ENCODE measurements around the gene PLCXD3. TPM values are rescaled to one million over a fixed set of nuclear protein-coding genes. Genes with fewer than 3 reads are reported as not detected.

PLCXD3 gene, protein sequence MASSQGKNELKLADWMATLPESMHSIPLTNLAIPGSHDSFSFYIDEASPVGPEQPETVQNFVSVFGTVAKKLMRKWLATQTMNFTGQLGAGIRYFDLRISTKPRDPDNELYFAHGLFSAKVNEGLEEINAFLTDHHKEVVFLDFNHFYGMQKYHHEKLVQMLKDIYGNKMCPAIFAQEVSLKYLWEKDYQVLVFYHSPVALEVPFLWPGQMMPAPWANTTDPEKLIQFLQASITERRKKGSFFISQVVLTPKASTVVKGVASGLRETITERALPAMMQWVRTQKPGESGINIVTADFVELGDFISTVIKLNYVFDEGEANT
- total RNA-seq: not detected in 3 replicates
- long read RNA-seq: 0 reads

GRCh38 chr5:41510176-41510831 is at the start of gene PLCXD3:
TSS of gene PLCXD3 (minus strand) at chr5:41510601. CDS start at chr5:41510526, 75 bp downstream.
- DNase-seq (ENCODE audit: low spot score): peak; percentile 65
- no peak within 1 kb of the TSS for H3K27ac Mint-ChIP-seq (ENCODE audit: unreplicated experiment)
- peaks cover 14% of the 10 kb centered on the region for H3K4me1 Mint-ChIP-seq (ENCODE audit: low read depth)
- H3K9me3 Mint-ChIP-seq (ENCODE audit: low read depth): no peaks in the 10 kb centered on the region
- TF ChIP-seq, protein P1, sequence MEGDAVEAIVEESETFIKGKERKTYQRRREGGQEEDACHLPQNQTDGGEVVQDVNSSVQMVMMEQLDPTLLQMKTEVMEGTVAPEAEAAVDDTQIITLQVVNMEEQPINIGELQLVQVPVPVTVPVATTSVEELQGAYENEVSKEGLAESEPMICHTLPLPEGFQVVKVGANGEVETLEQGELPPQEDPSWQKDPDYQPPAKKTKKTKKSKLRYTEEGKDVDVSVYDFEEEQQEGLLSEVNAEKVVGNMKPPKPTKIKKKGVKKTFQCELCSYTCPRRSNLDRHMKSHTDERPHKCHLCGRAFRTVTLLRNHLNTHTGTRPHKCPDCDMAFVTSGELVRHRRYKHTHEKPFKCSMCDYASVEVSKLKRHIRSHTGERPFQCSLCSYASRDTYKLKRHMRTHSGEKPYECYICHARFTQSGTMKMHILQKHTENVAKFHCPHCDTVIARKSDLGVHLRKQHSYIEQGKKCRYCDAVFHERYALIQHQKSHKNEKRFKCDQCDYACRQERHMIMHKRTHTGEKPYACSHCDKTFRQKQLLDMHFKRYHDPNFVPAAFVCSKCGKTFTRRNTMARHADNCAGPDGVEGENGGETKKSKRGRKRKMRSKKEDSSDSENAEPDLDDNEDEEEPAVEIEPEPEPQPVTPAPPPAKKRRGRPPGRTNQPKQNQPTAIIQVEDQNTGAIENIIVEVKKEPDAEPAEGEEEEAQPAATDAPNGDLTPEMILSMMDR (IDR thresholded peaks at IDR 0.05): no peak
- no peaks in the 10 kb centered on the region for H3K36me3 Mint-ChIP-seq (ENCODE audit: low read depth)
- H3K27me3 Mint-ChIP-seq (ENCODE audit: low read depth): peaks cover 50% of the 10 kb centered on the region
- peak within 1 kb of the TSS; percentile 64 for H3K4me3 Mint-ChIP-seq (ENCODE audit: unreplicated experiment)

- Mint-ChIP-seq H3K4me3 (ENCODE audit: unreplicated experiment) (no peak overlapping the region), H3K9me3 (ENCODE audit: low read depth) (no peaks in the 10 kb centered on the region), H3K4me1 (ENCODE audit: low read depth) (no peaks in the 10 kb centered on the region), H3K27ac (ENCODE audit: unreplicated experiment) (no peak overlapping the region), H3K36me3 (ENCODE audit: low read depth) (no peaks in the 10 kb centered on the region), H3K27me3 (ENCODE audit: low read depth) (peaks cover 6% of the 10 kb centered on the region)
- TF ChIP-seq, protein P1 (IDR thresholded peaks at IDR 0.05): no peak
- no peak for DNase-seq (ENCODE audit: low spot score)
These were observed 48.8 kb upstream of the PLCXD3 start for GRCh38 chr5:41559184-41559583.

DNA sequence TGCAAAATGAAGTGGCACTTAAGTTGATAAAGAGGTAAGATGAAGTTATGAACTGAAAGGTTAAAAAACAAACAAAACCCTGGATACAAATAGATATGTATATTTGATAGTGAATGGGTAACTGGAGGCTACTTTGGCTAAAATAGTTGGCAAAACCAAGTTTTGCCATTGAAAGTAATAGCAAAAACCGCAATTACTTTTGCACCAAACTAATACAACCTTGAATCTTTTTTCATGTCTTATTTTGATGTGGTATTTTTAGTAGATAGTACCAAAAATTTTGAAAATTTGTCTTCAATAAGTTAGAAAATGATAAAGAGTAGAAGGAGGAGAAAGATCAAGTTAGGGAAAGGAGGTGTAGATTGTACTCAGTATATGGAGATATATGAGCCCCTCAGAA is 47.9 kb upstream of the PLCXD3 start:
- Mint-ChIP-seq H3K4me3 (ENCODE audit: unreplicated experiment) (no peak overlapping the region), H3K4me1 (ENCODE audit: low read depth) (no peaks in the 10 kb centered on the region), H3K27me3 (ENCODE audit: low read depth) (peaks cover 6% of the 10 kb centered on the region), H3K27ac (ENCODE audit: unreplicated experiment) (no peak overlapping the region), H3K9me3 (ENCODE audit: low read depth) (no peaks in the 10 kb centered on the region), H3K36me3 (ENCODE audit: low read depth) (no peaks in the 10 kb centered on the region)
- TF ChIP-seq, protein P1 (IDR thresholded peaks at IDR 0.05): no peak
- DNase-seq (ENCODE audit: low spot score): no peak

GRCh38 chr5:41547991-41548390 is 37.6 kb upstream of the PLCXD3 start:
- Mint-ChIP-seq H3K4me3 (ENCODE audit: unreplicated experiment) (no peak overlapping the region), H3K27ac (ENCODE audit: unreplicated experiment) (no peak overlapping the region), H3K36me3 (ENCODE audit: low read depth) (no peaks in the 10 kb centered on the region), H3K27me3 (ENCODE audit: low read depth) (no peaks in the 10 kb centered on the region), H3K4me1 (ENCODE audit: low read depth) (no peaks in the 10 kb centered on the region), H3K9me3 (ENCODE audit: low read depth) (peaks cover 7% of the 10 kb centered on the region)
- TF ChIP-seq, protein P1 (IDR thresholded peaks at IDR 0.05): no peak
- no peak for DNase-seq (ENCODE audit: low spot score)

DNA sequence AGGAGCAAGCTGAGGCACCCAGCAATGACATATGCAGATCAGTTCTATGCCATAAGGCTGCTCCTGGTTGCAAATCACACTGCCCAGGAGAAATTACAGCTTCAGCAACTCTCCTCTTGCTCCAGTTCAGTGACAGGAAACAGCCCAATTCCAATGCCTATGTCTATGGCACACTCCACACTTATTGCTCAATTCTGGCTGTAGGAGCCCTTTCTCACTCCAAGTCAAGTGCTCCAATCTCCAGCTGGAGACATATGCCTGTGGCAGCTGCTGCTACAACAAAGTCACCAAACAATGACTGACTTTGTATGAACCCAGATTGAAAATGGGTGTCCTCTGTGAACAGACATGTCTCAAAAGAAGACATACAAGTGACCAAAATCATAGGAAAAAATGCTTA is 31.8 kb upstream of the PLCXD3 start:
- DNase-seq (ENCODE audit: low spot score): no peak
- H3K27me3 Mint-ChIP-seq (ENCODE audit: low read depth): no peaks in the 10 kb centered on the region
- H3K9me3 Mint-ChIP-seq (ENCODE audit: low read depth): peaks cover 7% of the 10 kb centered on the region
- no peaks in the 10 kb centered on the region for H3K4me1 Mint-ChIP-seq (ENCODE audit: low read depth)
- TF ChIP-seq, protein P1 (IDR thresholded peaks at IDR 0.05): no peak
- H3K27ac Mint-ChIP-seq (ENCODE audit: unreplicated experiment): no peak overlapping the region
- no peak overlapping the region for H3K4me3 Mint-ChIP-seq (ENCODE audit: unreplicated experiment)
- H3K36me3 Mint-ChIP-seq (ENCODE audit: low read depth): no peaks in the 10 kb centered on the region
